ENCODE measurements around the gene ACBD6.
"Not testable (repeated sequence)": the region's sequence is repeated elsewhere in the genome, so short reads cannot be mapped to it uniquely, and the experiment has no call there.

The ACBD6 gene

DNA sequence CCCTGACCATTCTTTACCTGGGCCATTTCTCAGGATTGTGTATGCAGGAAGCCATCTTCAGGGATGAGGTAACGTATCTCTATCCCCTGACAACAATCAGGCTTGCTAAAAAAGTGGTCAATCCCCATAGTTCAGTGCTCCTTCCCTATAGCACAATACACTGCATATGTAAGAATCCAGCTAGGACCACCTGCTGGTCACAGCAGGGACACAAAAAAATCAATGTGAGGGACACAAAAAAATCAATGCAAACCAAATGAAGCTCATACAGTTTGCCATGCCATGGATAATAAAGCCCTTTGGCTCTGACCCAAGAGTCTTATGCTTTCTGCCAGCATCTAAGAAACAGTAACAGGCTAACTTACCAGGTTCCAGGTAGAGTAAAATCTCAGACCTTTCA, 16.3 kb downstream of the ACBD6 start:
- DNase-seq, result no peak

DNA sequence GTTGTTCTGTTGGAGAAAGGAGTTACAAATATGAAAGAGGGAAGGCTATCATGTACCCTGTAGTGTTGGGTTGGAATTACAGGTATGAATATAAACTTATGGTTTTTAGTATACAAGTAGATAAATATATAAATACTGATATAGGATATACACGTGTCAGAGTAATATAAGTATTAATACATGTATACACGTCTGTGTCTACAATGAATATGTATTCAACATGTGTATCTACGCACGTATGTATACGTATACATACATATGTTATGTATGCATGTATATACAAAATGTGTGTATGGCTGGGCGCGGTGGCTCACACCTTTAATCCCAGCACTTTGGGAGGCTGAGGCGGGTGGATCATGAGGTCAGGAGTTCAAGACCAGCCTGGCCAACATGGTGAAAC, 17.9 kb downstream of the ACBD6 start:
- DNase-seq, result no peak

DNA sequence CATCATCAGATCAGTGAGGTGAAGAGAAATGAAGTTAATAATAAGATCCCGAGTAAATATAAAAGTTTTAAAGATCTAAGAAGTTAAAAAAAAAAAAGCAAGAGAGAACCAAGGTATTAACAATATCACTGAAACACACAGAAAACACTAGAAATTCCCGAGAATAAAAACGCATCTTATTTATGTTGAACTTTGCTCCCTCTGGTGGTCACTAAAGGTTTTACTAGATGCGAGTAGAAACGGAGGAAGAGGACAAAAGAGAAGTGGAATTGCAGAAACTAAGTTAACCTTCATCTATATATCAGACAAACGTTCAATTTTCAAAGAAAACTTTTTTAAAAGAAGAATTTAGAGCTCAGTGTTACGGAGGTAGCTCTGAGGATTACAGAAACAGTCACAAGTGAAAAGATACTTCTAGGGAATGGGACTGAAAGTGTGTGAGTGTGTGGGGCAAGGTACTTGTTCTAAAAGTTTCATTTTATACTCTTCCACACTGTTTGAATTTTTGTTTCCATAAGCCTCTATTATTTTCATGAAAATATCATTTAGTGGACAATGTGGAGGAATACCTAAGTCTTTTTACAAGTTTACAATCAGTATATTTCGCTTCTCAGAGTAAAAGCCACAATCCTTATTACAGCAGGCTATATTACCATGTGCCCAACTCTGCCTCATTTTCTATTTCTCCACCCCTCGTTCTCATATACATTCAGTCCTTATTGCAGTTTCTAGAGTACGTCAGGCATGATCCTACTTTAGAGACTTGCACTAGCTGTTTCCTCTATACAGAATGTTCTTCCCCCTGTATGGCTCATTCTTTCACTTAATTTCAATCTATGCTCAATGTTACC, 19.7 kb downstream of the ACBD6 start:
- no peak for DNase-seq

DNA sequence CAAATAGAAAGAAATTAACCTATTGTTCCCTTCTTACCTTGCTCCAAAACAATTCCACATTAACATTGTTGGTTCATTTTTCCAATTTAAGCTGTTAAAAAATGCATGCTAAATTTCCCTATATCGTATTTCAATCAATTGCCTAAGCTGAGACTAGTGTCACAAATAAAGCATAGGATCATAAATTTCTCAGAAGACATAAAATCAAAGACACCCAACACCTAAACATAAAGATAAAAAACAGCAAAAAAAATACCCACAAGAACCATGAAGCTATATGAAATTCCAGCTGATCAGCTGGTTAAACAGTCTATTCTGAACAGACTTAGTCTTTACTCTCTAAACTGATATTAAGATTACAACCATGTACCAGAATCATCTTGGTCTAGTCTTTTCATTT, 32.3 kb downstream of the ACBD6 start:
- no peak for DNase-seq

DNA sequence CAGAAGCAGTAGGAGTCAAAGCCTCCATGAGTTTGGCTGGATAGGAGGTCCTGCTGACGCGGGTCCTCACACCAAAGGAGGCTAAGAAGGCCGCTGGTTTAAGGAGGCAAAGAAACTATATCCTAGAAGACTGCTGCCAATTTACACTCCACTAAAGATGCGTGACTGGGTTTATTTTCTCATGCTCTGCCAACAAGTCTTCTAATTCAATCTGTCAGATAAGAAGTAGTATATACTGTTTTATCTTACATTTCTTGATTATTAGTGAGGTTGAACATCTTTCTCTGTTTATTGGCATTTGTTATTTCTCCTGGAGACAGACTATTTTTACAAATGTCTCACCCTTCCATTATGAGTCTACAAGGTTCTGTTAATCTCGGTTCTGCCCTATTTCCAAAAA, 34.1 kb downstream of the ACBD6 start:
- no peak for DNase-seq

DNA sequence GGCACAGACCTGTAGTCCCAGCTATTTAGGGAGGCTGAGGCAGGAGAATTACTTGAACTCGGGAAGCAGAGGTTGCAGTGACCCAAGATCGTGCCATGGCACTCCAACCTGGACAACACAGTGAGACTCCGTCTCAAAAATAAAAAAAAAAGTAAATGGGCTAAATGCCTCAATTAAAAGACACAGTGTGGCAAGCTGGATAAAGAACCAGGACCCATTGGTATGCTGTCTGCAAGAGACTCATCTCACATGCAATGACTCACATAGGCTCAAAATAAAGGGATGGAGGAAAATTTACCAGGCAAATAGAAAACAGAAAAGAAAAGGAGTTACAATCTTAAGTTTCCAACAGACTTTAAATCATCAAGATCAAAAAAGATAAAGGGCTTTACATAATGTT, 40.3 kb downstream of the ACBD6 start:
- no peak for DNase-seq

DNA sequence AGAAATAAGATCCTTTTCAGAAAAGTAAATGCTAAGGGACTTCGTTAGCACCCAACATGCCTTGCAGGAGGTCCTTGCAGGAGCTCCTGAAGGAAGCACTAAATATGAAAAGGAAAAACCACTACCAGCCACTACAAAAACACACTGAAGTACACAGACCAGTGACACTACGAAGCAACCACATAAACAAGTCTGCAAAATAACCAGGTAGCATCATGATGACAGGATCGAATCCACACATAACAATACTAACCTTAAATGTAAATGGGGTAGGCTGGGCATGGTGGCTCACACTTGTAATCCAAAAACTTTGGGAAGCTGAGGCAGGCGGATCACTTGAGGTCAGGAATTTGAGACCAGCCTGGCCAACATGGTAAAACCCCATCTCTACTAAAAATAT, 40.7 kb downstream of the ACBD6 start:
- DNase-seq, result not testable (repeated sequence)

DNA sequence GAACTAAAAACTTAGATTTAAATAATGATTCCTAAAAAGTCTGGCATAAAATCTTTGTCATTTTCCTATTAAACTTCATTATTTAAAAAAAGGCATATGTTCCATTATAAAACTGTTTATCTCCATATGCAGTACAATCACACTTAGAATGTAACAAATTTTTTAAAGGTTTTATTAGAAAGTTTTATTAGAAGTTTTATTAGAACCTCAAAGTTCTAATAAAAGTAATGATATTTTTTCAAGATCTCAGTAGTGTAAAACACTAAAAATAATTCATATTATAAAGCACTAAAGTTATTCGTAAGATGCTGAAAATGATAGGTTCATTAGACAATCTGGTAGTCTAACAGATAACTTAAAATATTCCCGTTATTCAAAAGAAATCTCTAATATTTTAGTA, 43.6 kb downstream of the ACBD6 start:
- no peak for DNase-seq

DNA sequence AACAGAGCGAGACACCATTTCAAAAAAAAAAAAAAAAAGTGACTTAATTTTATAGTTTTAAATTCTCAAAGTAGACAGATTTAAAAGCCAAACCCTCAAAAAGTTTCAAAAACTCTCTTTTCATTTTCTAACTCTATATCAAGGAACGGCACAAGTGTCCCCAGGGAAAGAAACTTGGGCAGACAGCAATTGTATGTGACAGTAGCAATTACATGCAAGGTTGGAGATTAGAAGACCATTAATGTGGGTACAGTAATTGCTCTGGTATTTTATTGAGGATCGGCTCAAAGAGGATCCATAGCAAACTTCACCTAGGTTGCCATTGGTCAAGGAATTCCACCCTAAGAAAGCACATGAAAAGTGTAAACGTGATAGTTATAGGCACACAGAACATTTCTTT, 46.2 kb downstream of the ACBD6 start:
- DNase-seq, result no peak

DNA sequence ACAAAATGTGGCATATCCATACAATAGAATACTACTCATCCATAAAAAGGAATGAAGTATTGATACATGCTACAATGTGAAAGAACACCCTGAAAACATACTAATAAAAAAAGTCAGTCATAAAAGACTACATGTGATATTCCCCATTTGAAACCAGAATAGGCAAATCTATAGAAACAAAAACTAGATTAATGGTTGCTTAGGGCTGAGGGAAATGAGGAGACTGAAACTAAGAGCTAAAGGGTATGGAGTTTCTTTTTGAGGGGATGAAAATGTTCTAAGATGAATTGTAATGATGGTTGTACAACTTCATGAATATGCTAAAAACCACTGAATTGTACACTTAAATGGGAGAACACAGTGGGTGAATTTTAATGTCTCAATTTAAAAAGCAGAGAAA, 50.9 kb downstream of the ACBD6 start:
- DNase-seq, result no peak

DNA sequence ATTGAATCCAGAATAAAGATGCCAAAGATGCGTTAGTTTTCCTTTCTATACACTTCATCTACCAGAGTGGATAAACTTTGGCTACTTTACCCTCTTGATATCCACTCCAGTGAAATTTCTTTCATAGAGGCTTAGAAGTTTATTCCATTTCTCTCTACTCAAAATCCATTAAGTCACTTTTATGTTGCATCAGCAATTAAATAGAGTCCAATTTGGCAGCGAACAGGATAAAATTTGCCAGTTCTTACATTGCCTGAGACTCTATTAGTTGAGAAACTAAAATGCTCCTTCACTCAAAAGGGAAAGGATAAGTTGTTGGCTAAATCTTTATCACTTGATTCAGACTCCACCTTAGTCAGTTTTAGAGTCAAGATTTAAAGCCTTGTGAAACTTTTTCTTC, 57.9 kb downstream of the ACBD6 start:
- DNase-seq, result no peak

DNA sequence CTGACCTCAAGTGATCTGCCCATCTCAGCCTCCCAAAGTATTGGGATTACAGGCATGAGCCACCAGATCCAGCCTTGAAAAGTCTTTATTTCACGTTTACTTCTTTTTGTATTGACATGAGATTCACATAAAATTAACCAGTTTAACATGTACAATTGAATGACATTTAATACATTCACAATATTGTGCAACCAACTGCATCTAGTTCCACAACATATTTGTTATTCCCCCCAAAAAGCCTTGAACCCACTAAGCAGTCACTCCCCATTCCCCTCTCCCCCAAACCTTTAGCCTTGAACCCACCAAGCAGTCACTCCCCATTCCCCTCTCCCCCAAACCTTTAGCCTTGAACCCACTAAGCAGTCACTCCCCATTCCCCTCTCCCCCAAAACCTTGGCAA, 62.0 kb downstream of the ACBD6 start:
- DNase-seq, result no peak

DNA sequence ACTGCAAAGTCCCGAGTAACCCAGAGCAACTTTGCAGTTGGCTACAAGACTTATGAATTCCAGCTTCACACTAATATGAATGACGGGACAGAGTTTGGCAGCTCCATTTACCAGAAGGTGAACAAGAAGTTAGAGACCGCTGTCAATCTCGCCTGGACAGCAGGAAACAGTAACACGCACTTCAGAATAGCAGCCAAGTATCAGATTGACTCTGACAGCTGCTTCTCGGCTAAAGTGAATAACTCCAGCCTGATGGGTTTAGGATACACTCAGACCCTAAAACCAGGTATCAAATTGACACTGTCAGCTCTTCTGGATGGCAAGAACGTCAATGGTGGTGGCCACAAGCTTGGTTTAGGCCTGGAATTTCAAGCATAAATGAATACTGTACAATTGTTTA, 66.8 kb downstream of the ACBD6 start:
- DNase-seq, result no peak

DNA sequence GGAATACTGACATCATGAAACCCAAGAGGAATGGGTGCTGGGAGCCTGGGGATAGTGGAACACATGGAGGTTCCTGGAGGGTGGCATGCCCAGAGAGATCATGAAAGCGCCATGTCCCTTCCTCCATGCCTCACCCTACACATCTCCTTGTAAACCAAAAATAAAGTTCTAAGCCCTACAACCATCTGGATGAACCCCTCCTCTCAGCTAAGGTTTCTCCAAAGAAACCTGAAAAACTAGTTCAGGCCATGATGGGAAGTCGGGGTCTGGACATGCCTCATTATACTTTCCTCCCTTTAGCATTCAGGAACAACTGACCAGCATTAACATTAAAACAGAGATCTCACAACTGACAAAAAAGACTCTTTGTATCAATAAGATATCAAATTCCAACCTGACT, 68.5 kb downstream of the ACBD6 start:
- no peak for DNase-seq

DNA sequence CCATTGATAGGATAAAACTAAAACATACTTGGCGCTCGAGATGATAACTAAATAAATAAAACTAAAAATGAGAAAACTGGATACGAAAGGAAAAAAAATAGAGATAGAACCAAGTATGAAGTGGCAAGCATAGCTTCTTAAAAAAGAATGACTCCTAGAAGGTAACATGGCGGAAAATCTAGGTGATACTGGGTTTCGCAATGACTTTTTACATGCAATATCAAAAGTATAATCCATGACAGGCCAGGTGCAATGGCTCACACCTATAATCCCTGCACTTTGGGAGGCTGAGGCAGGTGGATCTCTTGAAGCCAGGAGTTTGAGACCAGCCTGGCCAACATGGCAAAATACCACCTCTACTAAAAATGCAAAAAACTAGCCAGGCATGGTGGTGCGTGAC, 70.7 kb downstream of the ACBD6 start:
- DNase-seq, result no peak

DNA sequence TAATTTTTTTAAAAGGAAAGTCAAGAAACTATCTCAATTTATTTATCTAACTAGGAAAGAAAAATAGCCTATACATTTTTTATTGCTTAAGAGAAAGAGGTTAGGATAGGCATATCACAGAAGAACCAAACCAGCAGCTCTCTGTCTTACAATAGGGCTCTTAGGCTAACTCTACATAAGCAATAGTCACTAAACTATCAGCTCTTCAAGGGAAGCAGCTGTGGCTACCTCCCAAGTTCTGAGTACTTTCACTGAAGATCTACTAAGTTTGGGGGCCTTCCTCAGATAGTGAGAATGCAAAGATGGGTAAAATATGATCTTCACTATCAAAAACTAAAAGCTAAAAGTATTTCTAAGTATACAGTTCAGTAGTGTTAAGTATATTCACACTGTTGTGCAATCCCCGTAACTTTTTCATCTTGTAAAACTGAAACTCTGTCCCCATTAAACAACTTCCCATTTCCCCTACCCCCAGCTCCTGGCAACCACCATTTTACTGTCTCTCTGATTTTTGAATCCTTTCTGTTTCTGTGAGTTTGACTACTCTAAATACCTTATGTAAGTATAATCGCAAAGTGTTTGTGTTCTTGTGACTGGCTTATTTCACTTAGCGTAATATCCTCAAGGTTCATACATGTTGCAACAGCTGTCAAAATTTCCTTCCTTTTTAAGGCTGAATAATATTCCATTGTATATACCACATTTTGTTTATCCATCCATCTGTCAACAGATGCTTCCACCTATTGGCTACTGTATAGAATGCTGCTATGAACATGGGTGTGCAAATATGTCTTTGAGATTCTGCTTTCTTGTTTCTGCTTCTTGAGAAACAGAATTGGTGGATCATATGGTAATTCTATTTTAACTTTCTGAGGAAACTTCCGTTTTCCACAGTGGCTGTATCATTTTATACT, 73.3 kb downstream of the ACBD6 start:
- DNase-seq, result no peak

DNA sequence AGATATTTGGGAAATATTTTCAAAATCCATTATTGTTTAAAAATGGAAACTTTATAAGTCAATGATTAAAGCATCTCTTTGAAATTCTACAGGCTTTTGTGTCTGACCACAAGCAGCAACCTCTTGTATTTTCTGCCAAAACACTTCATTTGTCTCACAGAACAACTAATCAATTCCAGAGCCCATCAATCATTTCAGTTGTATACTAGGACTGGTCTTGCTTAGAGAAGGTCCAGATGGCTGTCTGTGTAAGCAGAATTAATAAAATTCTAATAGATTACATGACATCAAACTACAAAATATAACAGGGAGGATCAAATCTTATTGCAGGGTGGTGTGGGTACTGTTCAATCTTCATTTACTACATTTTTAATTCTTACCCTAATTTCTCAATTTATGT, 76.4 kb downstream of the ACBD6 start:
- no peak for DNase-seq

DNA sequence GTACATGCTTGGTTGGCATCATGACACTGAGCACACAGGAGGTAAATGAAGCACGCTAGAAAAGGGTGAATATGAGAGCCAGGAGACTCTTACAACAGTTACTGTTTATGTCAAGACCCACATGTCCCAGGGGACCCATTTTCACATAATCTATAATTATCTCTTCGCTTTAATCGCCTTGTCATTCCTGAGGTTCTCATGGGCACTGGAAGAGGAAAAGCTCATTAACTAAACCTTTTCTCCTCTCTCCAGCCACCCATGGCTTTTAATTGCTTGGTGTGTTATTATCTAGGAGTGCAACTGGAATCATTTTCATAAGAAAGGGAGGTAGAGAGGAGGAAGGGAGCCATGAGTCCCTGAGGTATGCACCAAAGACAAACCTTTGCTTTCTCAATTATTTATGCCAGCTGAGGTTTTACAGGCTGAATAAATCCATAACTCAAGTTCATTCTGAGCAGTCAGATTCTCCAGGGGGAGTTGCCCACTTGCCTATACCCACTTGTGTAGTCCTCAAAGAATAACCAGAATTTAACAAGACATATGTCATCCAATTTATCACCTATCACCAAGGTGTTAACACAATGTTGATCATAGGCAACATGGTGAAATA, 77.4 kb downstream of the ACBD6 start:
- DNase-seq, result no peak

DNA sequence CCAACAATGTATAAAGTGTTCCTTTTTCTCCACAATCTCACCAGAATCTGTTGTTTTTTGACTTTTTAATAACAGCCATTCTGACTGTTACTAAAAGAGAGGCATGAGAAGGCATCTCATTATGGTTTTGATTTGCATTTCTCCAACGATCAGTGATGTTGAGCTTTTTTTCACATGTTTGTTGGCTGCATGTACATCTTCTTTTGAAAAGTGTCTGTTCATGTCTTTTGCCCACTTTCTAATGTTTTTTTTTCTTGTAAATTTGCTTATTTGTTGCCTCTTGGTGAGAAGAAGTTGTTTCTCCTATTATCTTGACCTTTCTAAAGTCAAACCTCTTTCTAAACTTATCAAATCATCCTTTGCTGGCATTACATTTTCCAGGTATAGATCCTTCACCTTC, 80.8 kb downstream of the ACBD6 start:
- DNase-seq, result no peak

DNA sequence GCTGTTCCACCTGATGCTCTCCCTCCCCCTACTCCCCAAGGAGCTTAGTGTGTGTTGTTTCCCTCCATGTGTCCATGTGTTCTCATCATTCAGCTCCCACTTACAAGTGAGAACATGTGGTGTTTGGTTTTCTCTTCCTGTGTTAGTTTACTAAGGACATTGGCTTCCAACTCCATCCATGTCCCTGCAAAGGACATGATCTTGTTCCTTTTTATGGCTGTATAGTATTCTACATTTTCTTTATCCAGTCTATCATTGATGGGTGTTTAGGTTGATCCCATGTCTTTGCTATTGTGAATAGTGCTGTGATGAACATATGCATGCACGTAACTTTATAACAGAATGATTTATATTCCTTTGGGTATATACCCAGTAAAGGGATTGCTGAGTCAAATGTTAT, 81.2 kb downstream of the ACBD6 start:
- not testable (repeated sequence) for DNase-seq

DNA sequence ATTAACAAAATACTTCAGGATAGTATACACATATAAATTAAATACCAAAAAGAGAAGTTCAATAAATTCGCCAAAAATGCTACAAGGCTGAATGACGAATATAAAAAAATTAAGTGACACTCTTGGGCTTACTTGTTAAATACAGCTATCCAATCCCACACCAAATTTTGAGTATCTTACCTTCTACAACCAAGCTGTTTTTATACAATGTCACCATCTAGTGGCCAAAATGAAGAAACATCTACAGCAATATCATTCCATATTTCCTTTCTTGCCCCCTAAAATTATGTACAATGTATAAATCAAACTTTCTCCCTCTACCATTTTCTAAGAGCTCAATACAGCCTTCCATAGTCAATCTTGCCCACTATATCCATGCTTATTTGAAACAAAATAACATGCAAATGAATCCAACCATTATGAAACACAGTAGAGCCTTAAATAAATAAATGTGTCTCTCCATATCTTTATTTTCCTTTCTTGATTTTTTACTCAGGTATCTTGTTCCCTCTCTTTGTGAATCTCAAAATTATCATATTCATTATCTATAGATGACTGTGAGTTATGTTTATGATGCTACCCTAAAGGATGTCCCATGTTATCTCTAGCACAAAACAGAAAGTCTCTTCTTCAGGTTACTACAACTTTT, 86.3 kb downstream of the ACBD6 start:
- no peak for DNase-seq

DNA sequence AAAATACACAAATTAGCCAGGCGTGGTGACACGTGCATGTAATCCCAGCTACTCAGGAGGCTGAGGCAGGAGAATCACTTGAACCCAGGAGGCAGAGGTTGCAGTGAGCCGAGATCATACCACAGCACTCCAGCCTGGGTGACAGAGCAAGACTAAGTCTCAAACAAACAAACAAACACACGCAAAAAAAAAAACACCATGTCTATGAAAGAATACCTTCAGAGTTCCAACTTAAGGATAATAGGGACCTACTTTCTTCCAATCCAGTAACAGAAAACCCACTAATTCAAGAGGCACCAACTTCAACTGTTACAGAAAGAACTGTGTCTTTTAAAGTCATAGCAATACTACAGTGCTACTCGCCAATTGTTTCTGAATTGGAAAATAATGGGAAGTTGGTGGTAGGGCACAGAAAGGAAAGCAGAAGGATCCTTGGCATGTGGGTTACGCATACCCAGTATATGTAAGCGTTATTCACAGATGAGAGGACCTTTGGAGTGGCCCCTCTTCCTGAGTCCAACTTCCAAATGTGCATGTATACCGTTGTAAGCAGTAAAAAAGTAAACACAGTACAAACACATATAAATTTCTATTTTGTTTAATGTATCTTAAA, 87.0 kb downstream of the ACBD6 start:
- no peak for DNase-seq

DNA sequence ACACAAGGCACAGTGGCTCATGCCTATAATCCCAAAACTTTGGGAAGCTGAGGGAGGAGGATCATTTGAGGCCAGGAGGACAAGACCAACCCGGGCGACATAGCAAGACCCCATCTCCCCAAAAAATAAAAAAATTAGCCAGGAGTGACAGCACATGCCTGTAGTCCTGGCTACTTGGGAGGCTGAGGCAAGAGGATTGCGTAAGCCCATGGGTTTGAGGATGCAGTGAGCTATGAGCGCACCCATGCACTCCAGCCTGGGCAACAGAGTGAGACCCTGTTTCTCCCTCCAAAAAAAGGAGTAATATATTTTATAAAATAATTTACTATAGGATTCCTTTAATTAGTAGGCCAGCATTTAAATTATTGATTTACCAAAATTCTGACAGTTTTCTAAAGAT, 89.8 kb downstream of the ACBD6 start:
- DNase-seq, result no peak
